ENCODE measurements around the gene TXNDC2. TPM values are rescaled to one million over a fixed set of nuclear protein-coding genes. Genes with fewer than 3 reads are reported as not detected.

Gene TXNDC2
- total and polyA plus RNA-seq, 5 donors from 2014 or later, result not detected

- Mint-ChIP-seq H3K9me3 (no peaks in the 10 kb centered on the region), H3K27ac (no peak overlapping the region), H3K36me3 (no peaks in the 10 kb centered on the region), H3K27me3 (peaks cover 9% of the 10 kb centered on the region), H3K4me1 (peaks cover 0 to 5% (median 0%) of the 10 kb centered on the region in 4 donors), H3K4me3 (no peak overlapping the region)
- Histone ChIP-seq H3K9me3 (ENCODE audit: control insufficient read depth in 2 of 2, low read length in 2 of 2) (no peaks in the 10 kb centered on the region), H3K27ac (ENCODE audit: insufficient read depth, low read length, poor library complexity, severe bottlenecking) (no peak overlapping the region), H3K36me3 (ENCODE audit: control insufficient read depth, insufficient read depth, low read length) (no peaks in the 10 kb centered on the region), H3K4me1 (ENCODE audit: control insufficient read depth, insufficient read depth, low read length, poor library complexity, severe bottlenecking) (no peaks in the 10 kb centered on the region), H3K4me3 (ENCODE audit: low read depth, low read length) (no peak overlapping the region), H3K27me3 (ENCODE audit: control insufficient read depth, insufficient read depth, low read length) (no peaks in the 10 kb centered on the region)
- DNase-seq (no peak), ATAC-seq (ENCODE audit: low read depth in 2 of 2) (no peak)
Observed at GRCh38 chr18:9877655-9878014, 8.1 kb upstream of the TXNDC2 start.

- Histone ChIP-seq H3K27ac (ENCODE audit: insufficient read depth, low read length, poor library complexity, severe bottlenecking) (no peak overlapping the region), H3K4me1 (ENCODE audit: control insufficient read depth, insufficient read depth, low read length, poor library complexity, severe bottlenecking) (no peaks in the 10 kb centered on the region), H3K27me3 (ENCODE audit: control insufficient read depth, insufficient read depth, low read length) (no peaks in the 10 kb centered on the region), H3K36me3 (ENCODE audit: control insufficient read depth, insufficient read depth, low read length) (no peaks in the 10 kb centered on the region), H3K4me3 (ENCODE audit: low read depth, low read length) (no peak overlapping the region), H3K9me3 (ENCODE audit: control insufficient read depth in 2 of 2, low read length in 2 of 2) (no peaks in the 10 kb centered on the region)
- peaks cover 0 to 5% (median 0%) of the 10 kb centered on the region in 4 donors for H3K4me1 Mint-ChIP-seq
- H3K4me3 Mint-ChIP-seq, result no peak overlapping the region
- H3K27me3 Mint-ChIP-seq, result peaks cover 9% of the 10 kb centered on the region
- ATAC-seq (ENCODE audit: low read depth in 2 of 2), result no peak
- no peaks in the 10 kb centered on the region for H3K9me3 Mint-ChIP-seq
- no peak for DNase-seq
- H3K27ac Mint-ChIP-seq, result no peak overlapping the region
- no peaks in the 10 kb centered on the region for H3K36me3 Mint-ChIP-seq
Observed at GRCh38 chr18:9878095-9878494, 7.7 kb upstream of the TXNDC2 start.

- no peak overlapping the region for H3K27ac ChIP-seq (ENCODE audit: insufficient read depth, low read length, poor library complexity, severe bottlenecking)
- no peak overlapping the region for H3K4me3 ChIP-seq (ENCODE audit: low read depth, low read length)
- H3K27me3 Mint-ChIP-seq, result peaks cover 9% of the 10 kb centered on the region
- no peaks in the 10 kb centered on the region for H3K27me3 ChIP-seq (ENCODE audit: control insufficient read depth, insufficient read depth, low read length)
- no peak for ATAC-seq (ENCODE audit: low read depth in 2 of 2)
- H3K36me3 Mint-ChIP-seq, result no peaks in the 10 kb centered on the region
- no peaks in the 10 kb centered on the region for H3K9me3 Mint-ChIP-seq
- H3K36me3 ChIP-seq (ENCODE audit: control insufficient read depth, insufficient read depth, low read length), result no peaks in the 10 kb centered on the region
- H3K27ac Mint-ChIP-seq, result no peak overlapping the region
- H3K4me1 Mint-ChIP-seq, result peaks cover 0 to 5% (median 0%) of the 10 kb centered on the region in 4 donors
- no peaks in the 10 kb centered on the region for H3K9me3 ChIP-seq (ENCODE audit: control insufficient read depth in 2 of 2, low read length in 2 of 2)
- H3K4me3 Mint-ChIP-seq, result no peak overlapping the region
- no peaks in the 10 kb centered on the region for H3K4me1 ChIP-seq (ENCODE audit: control insufficient read depth, insufficient read depth, low read length, poor library complexity, severe bottlenecking)
- DNase-seq, result no peak
Observed at GRCh38 chr18:9878783-9879242, 7.0 kb upstream of the TXNDC2 start.

- Mint-ChIP-seq H3K27me3 (peaks cover 5% of the 10 kb centered on the region), H3K4me3 (no peak overlapping the region)
Observed at GRCh38 chr18:9884090-9884489, 1.7 kb upstream of the TXNDC2 start.

GRCh38 chr18:9884532-9885140, 1.1 kb upstream of the TXNDC2 start:
- Histone ChIP-seq H3K36me3 (ENCODE audit: control insufficient read depth, insufficient read depth, low read length) (no peaks in the 10 kb centered on the region), H3K27ac (ENCODE audit: insufficient read depth, low read length, poor library complexity, severe bottlenecking) (no peak overlapping the region), H3K4me3 (ENCODE audit: low read depth, low read length) (no peak overlapping the region), H3K27me3 (ENCODE audit: control insufficient read depth, insufficient read depth, low read length) (no peaks in the 10 kb centered on the region), H3K9me3 (ENCODE audit: control insufficient read depth in 2 of 2, low read length in 2 of 2) (no peaks in the 10 kb centered on the region), H3K4me1 (ENCODE audit: control insufficient read depth, insufficient read depth, low read length, poor library complexity, severe bottlenecking) (no peaks in the 10 kb centered on the region)
- Mint-ChIP-seq H3K9me3 (peaks cover 0 to 2% (median 0%) of the 10 kb centered on the region in 7 donors), H3K4me3 (no peak overlapping the region), H3K36me3 (no peaks in the 10 kb centered on the region), H3K27ac (no peak overlapping the region), H3K4me1 (no peaks in the 10 kb centered on the region), H3K27me3 (peaks cover 5% of the 10 kb centered on the region)
- ATAC-seq (ENCODE audit: low read depth in 2 of 2), result no peak
- no peak for DNase-seq

More at GRCh38 chr18:9884090-9884489, 1.7 kb upstream of the TXNDC2 start:
- no peaks in the 10 kb centered on the region for H3K9me3 ChIP-seq (ENCODE audit: control insufficient read depth in 2 of 2, low read length in 2 of 2)
- no peaks in the 10 kb centered on the region for H3K4me1 ChIP-seq (ENCODE audit: control insufficient read depth, insufficient read depth, low read length, poor library complexity, severe bottlenecking)
- peaks cover 0 to 2% (median 0%) of the 10 kb centered on the region in 7 donors for H3K9me3 Mint-ChIP-seq
- H3K4me3 ChIP-seq (ENCODE audit: low read depth, low read length), result no peak overlapping the region
- no peak overlapping the region for H3K27ac ChIP-seq (ENCODE audit: insufficient read depth, low read length, poor library complexity, severe bottlenecking)
- H3K27ac Mint-ChIP-seq, result no peak overlapping the region
- no peaks in the 10 kb centered on the region for H3K36me3 ChIP-seq (ENCODE audit: control insufficient read depth, insufficient read depth, low read length)
- ATAC-seq (ENCODE audit: low read depth in 2 of 2), result no peak
- no peaks in the 10 kb centered on the region for H3K27me3 ChIP-seq (ENCODE audit: control insufficient read depth, insufficient read depth, low read length)
- no peaks in the 10 kb centered on the region for H3K36me3 Mint-ChIP-seq
- no peaks in the 10 kb centered on the region for H3K4me1 Mint-ChIP-seq
- DNase-seq, result no peak

- no peak overlapping the region for H3K27ac ChIP-seq (ENCODE audit: insufficient read depth, low read length, poor library complexity, severe bottlenecking)
- Mint-ChIP-seq H3K4me1 (no peaks in the 10 kb centered on the region), H3K9me3 (peaks cover 0 to 2% (median 0%) of the 10 kb centered on the region in 7 donors), H3K36me3 (no peaks in the 10 kb centered on the region), H3K27me3 (no peaks in the 10 kb centered on the region), H3K4me3 (no peak overlapping the region), H3K27ac (no peak overlapping the region)
- DNase-seq (no peak), ATAC-seq (ENCODE audit: low read depth in 2 of 2) (no peak)
- H3K4me3 ChIP-seq (ENCODE audit: low read depth, low read length), result no peak overlapping the region
- no peaks in the 10 kb centered on the region for H3K4me1 ChIP-seq (ENCODE audit: control insufficient read depth, insufficient read depth, low read length, poor library complexity, severe bottlenecking)
- H3K36me3 ChIP-seq (ENCODE audit: control insufficient read depth, insufficient read depth, low read length), result no peaks in the 10 kb centered on the region
- H3K9me3 ChIP-seq (ENCODE audit: control insufficient read depth in 2 of 2, low read length in 2 of 2), result no peaks in the 10 kb centered on the region
- H3K27me3 ChIP-seq (ENCODE audit: control insufficient read depth, insufficient read depth, low read length), result no peaks in the 10 kb centered on the region
Observed at GRCh38 chr18:9886005-9886348, 204 bp downstream of the TXNDC2 start.

- no peaks in the 10 kb centered on the region for H3K9me3 ChIP-seq (ENCODE audit: control insufficient read depth in 2 of 2, low read length in 2 of 2)
- no peaks in the 10 kb centered on the region for H3K36me3 ChIP-seq (ENCODE audit: control insufficient read depth, insufficient read depth, low read length)
- Mint-ChIP-seq H3K9me3 (peaks cover 0 to 2% (median 0%) of the 10 kb centered on the region in 7 donors), H3K36me3 (no peaks in the 10 kb centered on the region), H3K27me3 (no peaks in the 10 kb centered on the region), H3K27ac (no peak overlapping the region), H3K4me1 (no peaks in the 10 kb centered on the region), H3K4me3 (no peak overlapping the region)
- H3K4me1 ChIP-seq (ENCODE audit: control insufficient read depth, insufficient read depth, low read length, poor library complexity, severe bottlenecking), result no peaks in the 10 kb centered on the region
- DNase-seq (no peak), ATAC-seq (ENCODE audit: low read depth in 2 of 2) (no peak)
- H3K27me3 ChIP-seq (ENCODE audit: control insufficient read depth, insufficient read depth, low read length), result no peaks in the 10 kb centered on the region
- H3K27ac ChIP-seq (ENCODE audit: insufficient read depth, low read length, poor library complexity, severe bottlenecking), result no peak overlapping the region
- H3K4me3 ChIP-seq (ENCODE audit: low read depth, low read length), result no peak overlapping the region
Observed at GRCh38 chr18:9887992-9888391, 2.2 kb downstream of the TXNDC2 start.

GRCh38 chr18:9890196-9890595, 4.4 kb downstream of the TXNDC2 start:
- Histone ChIP-seq H3K4me3 (ENCODE audit: low read depth, low read length) (no peak overlapping the region), H3K4me1 (ENCODE audit: control insufficient read depth, insufficient read depth, low read length, poor library complexity, severe bottlenecking) (no peaks in the 10 kb centered on the region), H3K9me3 (ENCODE audit: control insufficient read depth in 2 of 2, low read length in 2 of 2) (no peaks in the 10 kb centered on the region), H3K27ac (ENCODE audit: insufficient read depth, low read length, poor library complexity, severe bottlenecking) (no peak overlapping the region), H3K27me3 (ENCODE audit: control insufficient read depth, insufficient read depth, low read length) (no peaks in the 10 kb centered on the region), H3K36me3 (ENCODE audit: control insufficient read depth, insufficient read depth, low read length) (no peaks in the 10 kb centered on the region)
- no peak for DNase-seq
- peaks cover 0 to 7% (median 1%) of the 10 kb centered on the region in 4 donors for H3K4me1 Mint-ChIP-seq
- H3K27me3 Mint-ChIP-seq, result no peaks in the 10 kb centered on the region
- H3K36me3 Mint-ChIP-seq, result no peaks in the 10 kb centered on the region
- ATAC-seq (ENCODE audit: low read depth in 2 of 2), result no peak
- no peak overlapping the region for H3K27ac Mint-ChIP-seq
- peaks cover 0 to 2% (median 0%) of the 10 kb centered on the region in 7 donors for H3K9me3 Mint-ChIP-seq
- no peak overlapping the region for H3K4me3 Mint-ChIP-seq

Data from CD4-positive, CD25-positive, alpha-beta regulatory T cell (primary cell).